GM18508 (cell line): Measurements from ENCODE around the gene SHCBP1L.

Experiments used
- ATAC-seq: cut with Tn5 transposase; IDR thresholded peaks from one replicate; pipeline ENCODE4 v1.9.1; 2021; ENCODE audit warnings: moderate number of reproducible peaks; ENCODE audit not compliant: insufficient read depth, unreplicated experiment

The SHCBP1L gene

DNA sequence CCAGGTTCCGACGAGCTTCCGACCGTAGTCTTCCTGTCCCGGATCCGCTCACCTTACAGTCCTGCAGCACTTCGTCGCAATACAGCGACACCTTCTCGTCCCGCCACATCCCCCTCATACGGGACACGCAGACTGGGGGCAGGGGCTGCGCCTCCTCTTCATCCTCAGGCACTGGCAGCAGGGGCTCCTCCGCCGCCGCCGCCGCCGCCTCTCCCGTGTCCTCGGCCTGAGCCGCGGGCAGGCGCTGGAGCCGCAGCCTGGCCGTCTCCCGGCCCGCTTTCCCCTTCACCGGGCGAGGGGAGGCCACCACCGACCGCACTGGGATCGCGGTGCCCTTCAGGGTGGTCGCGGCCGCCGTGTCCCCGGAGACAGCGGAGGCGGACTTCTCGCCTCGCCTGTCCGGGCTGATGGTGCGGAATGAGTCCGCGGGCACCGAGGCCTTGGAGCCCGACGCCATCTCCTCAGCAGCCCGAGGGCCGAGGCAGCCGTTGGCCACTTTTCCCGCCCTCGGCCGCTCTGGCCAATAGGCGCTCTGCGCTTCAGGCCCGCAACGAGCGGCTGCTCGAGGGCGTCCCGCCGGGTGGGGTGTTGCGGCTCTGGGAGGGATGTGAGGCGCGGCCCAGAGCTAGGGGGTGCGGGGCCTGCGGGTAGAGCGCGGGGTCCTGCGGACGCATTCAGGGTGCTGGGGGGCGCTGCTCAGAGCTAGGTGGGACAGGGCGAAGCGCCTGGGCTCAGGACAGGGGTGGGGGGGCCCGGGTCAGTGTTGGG, at the start of gene SHCBP1L:
Gene SHCBP1L (minus strand): TSS at position 490 of the 768 bp plus-strand sequence. CDS start 33 bp downstream, at position 457.
- no peak for ATAC-seq

DNA sequence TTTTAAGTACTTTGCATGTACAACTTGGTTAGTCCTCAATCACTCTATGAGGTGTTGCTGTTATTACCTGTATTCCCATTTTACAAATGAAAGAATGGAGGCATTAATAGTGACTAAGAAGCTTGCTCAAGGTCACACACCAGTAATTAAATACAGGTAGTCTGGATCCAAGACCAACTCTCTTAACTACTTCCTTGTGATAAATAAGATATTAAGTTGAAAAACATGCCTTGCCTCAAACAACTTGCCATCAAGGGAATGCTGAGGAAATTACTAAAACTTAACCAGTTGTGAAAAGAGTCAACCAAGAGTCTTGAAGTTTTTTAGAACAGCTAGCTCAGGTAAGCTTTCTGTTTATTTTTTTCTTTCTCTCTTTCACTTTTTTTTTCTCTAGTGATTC, 49.3 kb upstream of the SHCBP1L start:
- ATAC-seq, result no peak

DNA sequence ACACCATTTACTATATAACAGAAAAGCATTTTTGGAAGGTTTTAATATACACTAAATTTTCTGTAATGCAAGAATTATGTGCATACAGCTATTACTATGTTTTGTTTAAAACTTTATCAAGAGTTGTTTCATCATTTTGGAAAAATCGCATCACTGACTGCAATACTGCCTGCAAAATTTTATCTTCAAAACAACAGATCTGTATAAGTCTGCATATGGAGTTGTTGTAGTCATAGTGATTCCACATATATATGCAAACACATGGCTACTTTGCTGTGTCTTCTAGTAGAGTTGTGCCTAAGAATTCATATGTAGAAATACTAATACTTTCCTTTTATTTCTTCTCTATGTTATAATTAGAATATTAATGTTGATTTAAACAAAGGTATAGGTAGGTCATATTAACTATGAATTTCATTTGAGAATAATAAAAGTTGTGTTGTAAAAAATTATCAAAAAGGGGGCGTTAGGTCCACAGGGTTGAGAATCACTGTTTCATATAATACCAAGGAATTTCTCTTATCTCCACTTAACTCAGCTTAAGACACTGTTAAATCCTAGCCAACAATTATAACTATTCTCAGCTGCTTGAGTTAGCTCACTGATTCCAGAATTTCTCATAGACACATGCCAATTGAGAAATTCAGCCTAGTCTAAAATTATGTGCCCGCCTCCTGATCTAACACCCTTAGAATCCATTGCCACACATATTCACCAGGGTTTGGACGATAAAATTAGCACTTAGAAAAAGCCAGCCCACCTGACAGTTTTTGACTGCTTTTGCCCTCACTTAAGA, 47.4 kb upstream of the SHCBP1L start:
- ATAC-seq, result no peak

DNA sequence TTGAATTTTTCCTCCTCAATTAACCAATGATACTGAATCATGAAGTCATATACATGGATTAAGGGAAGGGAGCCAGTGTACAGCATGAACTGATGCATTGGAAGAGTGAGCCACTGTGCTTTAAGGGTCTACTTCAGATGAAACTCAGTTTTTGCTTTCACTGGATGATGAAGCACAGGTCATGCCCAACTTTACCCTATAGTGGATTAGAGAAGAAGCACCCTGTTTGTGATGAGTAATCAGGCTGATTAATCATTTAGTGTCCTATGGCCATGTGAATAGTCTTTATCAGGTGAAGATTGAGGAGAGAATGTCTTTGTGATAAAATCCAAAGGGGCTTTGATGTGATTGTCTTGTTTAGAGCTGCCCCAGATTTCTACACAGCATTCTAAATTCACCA, 45.5 kb upstream of the SHCBP1L start:
- ATAC-seq, result no peak

DNA sequence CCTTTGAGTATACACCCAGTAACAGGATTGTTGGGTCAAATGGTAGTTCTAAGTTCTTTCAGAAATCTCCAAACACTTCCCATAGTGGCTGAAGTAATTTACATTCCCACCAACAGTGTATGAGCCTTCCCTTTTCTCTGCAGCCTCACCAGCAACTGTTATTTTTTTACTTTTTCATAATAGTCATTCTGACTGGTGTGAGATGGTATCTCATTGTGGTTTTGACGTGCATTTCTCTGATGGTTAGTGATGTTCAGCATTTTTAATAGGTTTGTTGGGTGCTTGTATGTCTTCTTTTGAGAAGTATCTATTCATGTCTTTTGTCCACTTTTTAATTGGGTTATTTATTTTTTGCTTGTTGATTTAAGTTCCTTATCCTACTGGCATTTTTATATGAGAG, 43.9 kb upstream of the SHCBP1L start:
- no peak for ATAC-seq

DNA sequence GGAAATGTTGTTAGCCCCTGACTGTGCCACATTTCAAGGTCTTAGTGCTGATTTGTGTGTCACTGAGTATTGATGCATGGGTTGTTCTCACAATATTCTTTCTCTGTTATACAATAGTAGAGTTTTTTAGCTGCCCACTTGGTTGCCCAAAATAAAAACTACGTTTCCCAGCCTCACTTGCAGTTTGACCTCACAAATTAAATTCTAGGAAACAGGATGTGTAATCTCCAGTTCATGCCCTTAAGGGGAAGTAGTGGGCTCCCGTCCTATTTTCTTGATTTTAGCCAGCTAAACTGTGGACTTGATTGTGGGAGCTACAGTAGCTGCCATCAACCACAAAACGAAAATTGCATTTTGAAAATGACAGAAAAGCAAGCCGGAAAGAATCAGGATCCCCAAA, 42.9 kb upstream of the SHCBP1L start:
- no peak for ATAC-seq

DNA sequence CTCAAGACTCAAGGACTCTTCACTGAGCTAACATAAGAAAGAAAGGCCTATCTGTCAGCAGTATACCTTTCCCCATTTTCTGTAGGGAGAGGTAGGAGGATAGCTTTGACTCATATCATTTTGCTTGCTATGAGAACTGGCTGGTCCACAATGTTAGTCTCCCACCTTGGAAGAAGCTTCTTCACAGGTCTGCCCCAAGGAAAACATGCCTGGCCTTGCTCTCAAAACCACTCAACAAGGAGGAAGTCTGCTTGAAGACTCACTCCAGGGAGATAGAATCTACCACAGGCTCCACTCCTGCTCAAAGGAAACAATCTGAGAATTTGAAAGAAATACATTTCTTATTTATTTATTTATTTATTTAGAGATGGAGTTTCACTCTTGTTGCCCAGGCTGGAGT, 40.8 kb upstream of the SHCBP1L start:
- no peak for ATAC-seq

DNA sequence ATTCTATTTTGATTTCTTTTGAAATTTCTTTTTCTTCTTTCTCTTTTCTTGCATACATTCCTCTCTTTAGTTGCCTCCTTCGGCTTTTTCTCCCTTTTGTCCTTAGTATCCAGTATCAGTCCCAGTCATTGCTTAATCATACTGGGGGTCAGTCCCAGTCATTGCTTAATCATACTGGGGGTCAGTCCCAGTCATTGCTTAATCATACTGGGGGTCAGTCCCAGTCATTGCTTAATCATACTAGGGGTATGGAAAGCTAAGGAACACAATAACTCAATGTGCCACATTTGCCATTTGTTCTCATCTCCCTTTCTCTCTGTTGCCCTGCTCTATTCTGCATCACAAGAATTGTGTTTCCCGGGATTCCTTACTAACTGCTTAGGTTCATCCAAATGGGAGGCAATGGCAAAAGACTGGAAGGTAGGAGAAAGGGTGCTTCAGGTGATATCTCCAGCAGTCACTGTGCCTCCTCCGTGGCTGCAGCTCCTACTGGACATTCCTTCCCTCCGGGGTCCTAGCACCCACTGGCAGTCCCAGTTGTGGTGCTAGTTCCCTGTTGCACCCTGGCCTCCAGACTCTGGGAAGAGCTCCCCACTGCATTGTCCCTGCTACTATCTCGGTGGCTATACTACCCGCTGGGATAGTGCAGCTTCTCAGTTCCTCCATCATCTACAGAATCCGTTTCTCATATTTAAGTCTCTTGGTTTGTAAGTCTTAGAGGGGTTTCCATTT, 37.6 kb upstream of the SHCBP1L start:
- no peak for ATAC-seq

DNA sequence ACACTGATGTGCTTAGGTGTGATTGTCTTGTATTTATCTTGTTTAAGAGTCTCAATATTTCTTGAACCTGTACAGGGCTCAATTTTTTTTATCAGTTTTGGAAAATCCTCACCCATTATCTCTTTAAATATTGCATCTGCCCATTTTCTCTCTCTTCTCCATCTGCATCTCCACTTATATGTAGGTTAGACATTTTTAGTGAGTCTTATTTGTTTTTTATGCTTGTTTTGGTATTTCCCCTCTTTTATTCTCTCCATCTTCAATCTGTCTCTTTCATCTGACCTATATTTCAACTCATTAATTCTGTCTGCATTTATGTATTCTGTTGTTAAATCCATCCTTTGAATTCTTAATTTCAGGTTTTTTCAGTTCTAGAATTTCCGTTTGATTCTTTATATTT, 32.9 kb upstream of the SHCBP1L start:
- no peak for ATAC-seq

DNA sequence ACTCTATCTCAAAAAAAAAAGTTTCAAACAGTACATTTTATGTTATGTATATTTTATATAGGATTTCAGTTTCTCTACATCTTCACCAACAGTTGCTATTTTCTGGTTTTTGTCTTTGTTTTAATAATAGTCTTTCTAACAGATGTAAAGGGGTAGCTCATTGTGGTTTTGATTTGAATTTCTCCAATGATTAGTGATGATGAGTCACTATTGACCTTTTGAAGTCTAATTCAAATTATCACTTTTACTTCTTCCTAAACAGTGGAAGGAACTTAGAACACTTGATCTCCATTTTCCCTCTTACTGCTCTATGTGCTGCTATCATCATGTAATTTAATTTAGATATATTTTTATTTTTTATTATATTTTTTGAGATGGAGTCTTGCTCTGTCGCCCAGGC, 31.7 kb upstream of the SHCBP1L start:
- ATAC-seq, result no peak

DNA sequence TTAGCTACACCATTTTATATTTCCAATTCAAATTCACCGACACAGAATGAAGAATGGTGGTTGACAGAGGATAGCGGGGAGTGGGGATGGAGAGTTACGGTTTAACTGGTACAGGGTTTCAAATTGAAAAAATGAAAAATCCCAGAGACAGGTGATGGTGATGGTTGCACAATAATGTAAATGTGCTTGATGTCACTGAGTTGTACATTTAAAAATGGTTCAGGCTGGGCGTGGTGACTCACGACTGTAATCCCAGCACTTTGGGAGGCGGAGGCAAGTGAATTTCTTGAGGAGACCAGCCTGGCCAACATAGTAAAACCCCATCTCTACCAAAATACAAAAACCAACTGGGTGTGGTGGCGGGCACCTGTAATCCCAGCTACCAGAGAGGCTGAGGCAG, 31.2 kb upstream of the SHCBP1L start:
- no peak for ATAC-seq

DNA sequence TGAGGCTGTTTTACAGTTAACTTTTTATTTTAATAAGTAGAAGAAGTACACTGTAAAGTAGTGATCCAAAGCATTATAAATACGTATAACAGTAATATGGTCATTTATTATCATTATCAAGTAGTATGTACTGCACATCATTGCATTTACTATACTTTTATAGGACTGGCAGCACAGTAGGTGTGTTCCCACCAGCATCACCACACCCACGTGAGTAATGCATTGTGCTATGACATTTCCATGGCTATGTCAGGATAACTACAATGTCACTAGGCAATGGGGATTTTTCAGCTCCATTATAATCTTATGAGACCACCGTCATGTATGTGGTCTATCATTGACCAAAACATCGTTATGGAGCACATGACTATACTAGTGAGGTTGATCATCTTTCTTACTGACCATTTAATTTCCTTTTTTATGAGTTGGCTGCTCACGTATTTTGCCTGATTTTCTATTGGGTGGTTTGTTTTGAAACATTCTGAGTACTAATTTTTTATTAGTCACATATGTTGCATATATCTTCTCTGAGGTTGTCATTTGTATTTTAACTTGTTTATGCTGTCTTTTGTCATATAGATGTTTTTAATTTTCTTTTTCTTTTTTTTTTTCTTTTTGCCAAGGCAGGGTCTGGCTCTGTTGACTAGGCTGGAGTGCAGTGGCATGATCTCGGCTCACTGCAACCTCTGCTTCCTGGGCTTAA, 25.3 kb upstream of the SHCBP1L start:
- ATAC-seq, result no peak

DNA sequence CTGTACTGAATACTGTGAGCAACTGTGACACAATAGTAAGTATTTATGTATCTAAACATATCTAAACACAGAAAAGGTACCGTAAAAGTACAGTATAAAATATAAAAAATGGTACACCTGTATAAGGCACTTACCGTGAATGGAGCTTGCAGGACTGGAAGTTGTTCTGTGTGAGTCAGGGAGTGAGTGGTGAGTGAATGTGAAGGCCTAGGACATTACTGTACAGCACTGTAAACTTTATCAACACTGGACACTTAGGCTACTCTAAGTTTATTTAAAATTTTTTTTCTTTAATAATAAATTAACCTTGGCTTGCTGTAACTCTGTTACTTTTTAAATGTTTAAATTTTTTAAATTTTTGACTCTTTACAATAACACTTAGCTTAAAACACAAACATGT, 24.5 kb upstream of the SHCBP1L start:
- ATAC-seq, result no peak

DNA sequence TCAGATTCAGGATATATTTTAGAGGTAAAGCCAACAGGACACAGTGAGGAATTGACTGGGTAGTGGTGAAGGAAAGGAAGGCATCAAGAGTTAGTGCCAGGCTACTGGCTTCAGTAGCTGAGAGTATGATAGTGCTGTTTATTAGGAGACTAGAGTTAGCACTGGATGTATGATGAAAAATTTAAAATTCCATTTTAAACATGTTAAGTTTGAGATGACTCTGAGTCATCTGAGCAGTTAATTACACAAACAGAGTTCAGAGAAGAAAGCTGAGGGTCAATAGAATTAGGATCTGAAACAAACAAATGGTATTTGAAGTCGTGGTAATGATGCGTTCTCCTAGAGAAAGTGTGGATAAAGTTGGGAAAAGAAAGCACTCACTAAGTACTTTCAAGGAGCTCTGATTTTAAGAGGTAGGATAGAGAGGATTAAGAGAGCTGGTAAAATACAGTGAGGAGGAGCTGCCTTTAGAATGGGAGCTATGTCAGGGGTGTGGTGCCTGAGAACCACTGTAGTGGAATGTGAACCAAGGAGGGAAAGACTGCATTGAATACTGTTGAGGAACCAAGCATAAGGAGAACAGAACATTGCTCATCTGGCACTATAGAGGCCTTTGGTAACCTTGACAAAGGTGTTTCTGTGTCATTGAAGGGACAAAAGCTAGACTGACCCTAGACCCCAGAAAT, 21.7 kb upstream of the SHCBP1L start:
- no peak for ATAC-seq

DNA sequence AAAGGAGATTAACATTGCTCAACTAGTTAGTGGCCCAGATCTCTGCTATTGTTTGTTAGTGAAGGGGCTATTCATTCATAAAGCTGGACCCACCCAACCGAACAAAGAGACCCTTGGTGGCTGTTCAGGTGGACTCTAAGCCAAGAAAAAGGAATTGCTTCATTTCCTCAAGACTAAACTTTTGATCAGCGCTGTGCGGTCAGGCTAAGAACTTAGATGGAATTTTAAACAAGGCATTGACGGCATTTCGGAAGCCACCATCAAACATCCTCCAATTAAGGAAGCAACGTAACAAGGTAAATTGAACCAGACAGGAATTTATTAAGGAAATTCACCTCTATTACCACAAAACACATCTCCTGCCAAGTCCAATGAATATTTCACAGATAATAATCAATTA, 19.9 kb upstream of the SHCBP1L start:
- ATAC-seq, result no peak

DNA sequence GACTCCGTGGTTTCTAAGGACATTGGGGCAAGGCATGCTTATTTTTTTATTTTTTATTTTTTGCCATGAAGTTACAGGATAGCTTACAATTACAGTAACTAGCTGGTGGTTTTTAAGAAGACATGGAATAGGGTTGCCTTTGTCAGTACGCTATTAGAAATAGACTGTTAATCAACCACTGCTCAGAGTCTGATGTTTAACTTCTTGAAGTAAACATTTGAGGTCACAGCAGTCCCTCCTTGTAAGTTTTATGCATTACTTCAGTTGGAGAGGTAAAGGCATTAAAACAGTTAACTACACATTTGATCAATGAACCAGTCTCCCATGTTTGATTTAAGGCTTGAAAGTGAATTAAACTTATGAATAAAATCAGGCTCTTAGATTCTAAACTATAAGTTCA, 19.3 kb upstream of the SHCBP1L start:
- ATAC-seq, result no peak

DNA sequence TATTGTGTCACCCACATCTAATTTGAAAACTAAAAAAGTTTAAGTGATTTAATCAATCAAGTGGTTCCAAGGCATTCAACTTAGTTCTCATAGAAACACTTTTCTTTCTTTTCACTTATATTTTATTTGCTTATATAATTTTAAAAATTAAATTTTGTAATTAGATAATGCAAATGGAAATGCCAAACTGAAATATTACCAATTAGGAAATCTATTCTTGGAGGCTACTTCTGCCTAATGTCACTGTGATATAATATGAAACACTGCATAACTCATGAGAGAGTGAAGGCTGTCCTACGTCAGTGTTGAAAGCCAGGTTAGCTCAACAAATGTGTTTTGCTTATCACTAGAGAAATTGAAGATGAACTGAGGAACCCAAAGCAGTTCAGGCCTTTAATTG, 18.3 kb upstream of the SHCBP1L start:
- ATAC-seq, result no peak

DNA sequence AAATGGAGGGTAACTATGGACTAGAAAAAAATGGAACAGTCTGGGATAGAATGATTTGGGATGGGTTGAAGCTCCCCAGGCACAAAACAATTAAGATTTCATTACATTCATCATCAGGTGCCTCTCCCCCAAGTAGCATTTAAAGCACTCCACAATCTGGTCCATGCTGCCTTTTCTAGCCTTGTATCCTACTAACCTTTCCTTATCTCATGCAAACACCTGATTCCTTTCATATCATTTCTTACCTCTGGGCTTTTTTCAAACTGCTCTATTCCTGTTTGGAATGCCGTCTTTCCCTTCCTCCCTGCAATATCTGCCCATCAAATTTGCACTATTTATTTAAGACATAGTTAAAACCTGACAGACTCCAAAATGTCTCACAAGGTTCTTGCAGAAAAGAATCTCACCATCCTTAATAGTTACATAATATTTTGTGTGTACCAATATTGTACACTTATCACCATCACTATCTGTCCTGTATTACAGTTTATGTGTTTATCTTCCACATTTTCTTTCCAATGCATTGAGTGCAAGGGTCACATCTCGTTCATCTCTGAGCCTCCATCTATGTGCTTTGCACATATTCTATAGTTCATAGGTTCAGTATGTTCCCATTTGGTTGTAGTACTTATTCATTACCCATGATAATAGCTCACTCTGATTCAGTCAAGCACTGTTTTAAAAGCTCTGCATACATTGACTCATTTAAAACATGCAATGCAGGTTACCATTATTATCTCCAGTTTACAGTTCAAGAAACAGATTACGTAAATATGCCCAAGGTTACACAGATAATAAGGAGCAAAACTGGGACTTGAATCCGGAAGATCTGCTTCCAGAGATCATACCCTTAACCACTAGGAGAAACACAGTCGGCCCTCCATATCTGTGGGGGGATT, 16.1 kb upstream of the SHCBP1L start:
- no peak for ATAC-seq

DNA sequence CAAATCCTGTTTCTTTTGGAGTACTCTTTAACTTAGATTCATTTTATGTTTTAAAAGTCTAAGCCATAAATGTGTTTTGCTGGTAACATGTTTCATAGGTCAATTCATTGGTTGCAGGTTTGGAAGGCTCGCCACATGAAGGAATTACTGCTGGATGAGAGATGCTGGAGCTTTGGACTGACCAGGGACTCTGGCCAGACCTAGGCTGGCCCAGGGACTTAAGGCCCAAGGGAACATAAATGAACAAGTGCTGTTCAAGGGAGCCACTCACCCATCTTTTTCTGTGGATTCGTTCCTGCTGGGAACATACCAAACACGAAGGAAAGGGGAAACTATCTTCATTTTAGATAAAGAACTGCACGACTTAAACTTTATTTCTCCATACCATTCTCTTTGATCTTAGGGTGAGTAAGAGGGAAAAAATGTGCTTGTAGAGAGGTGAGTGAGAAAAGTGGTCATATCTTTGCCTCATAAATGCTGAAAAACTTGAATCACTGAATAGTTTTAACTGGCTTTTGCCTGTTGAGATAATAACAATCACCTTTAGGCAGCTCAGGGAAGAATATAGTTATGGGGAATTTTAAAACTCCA, 15.3 kb upstream of the SHCBP1L start:
- no peak for ATAC-seq
